CD14-positive monocyte (primary cell): Measurements from ENCODE around the gene BARHL1. TPM values are rescaled to one million over a fixed set of nuclear protein-coding genes. Genes with fewer than 3 reads are reported as not detected.

Experiments used
- DNase-seq, 3 donors: peaks; one replicate each; pipeline ENCODE4 v3.0.0-alpha.2; 2011 to 2022
- H2AFZ ChIP-seq: 2 replicates; pipeline ENCODE4 v1.6.0; 2012; ENCODE audit warnings: mild to moderate bottlenecking, low read depth, low read length, inconsistent platforms; ENCODE audit not compliant: insufficient read depth, poor library complexity, severe bottlenecking
- H3K27ac ChIP-seq, 2 donors: 1 replicate in 1 of 2; 2 replicates in 1 of 2; pipeline ENCODE4 v1.5.1; 2012 to 2013; ENCODE audit warnings: low read length in 2 of 2, control low read depth in 1 of 2, inconsistent platforms in 1 of 2, low read depth in 1 of 2, mild to moderate bottlenecking in 1 of 2
- H3K27me3 ChIP-seq, 2 donors: one replicate each; pipeline versions ENCODE4 v1.6.0 to v1.6.1; 2011 to 2013; ENCODE audit warnings: low read length in 2 of 2; ENCODE audit not compliant: control insufficient read depth in 2 of 2, insufficient read depth in 2 of 2
- H3K36me3 ChIP-seq, 2 donors: replicated peaks in 1 of 2; 1 replicate in 1 of 2; 2 replicates in 1 of 2; pipeline versions ENCODE4 v1.5.1 to v1.6.1; 2012 to 2013; ENCODE audit warnings: low read length in 2 of 2, control low read depth in 1 of 2, inconsistent platforms in 1 of 2, mild to moderate bottlenecking in 1 of 2; ENCODE audit not compliant: insufficient read depth in 2 of 2, control insufficient read depth in 1 of 2
- H3K4me1 ChIP-seq, 2 donors: 1 replicate in 1 of 2; 2 replicates in 1 of 2; pipeline versions ENCODE4 v1.5.1 to v1.6.1; 2012 to 2013; ENCODE audit warnings: low read length in 2 of 2, control low read depth in 1 of 2, inconsistent platforms in 1 of 2, mild to moderate bottlenecking in 1 of 2, moderate library complexity in 1 of 2; ENCODE audit not compliant: insufficient read depth in 2 of 2, control insufficient read depth in 1 of 2
- H3K4me2 ChIP-seq: replicated peaks from 2 replicates; pipeline ENCODE3; 2012; ENCODE audit warnings: low read length, moderate library complexity, mild to moderate bottlenecking; ENCODE audit not compliant: poor library complexity, severe bottlenecking; ENCODE audit errors: extremely low read depth
- H3K4me3 ChIP-seq, 3 experiments: fragments of 200-600 bp in 1 of 3; sonication (generic) in 1 of 3; replicated peaks in 1 of 3; 1 replicate in 2 of 3; 2 replicates in 1 of 3; pipeline ENCODE4 v1.5.1; 2011 to 2013; ENCODE audit warnings: low read length in 3 of 3, mild to moderate bottlenecking in 3 of 3, control low read depth in 2 of 3, low read depth in 2 of 3, inconsistent platforms in 1 of 3, moderate library complexity in 1 of 3
- H3K79me2 ChIP-seq: 2 replicates; pipeline ENCODE4 v1.6.0; 2012; ENCODE audit warnings: mild to moderate bottlenecking, control low read depth, inconsistent platforms, low read length, moderate library complexity; ENCODE audit not compliant: insufficient read depth
- H3K9ac ChIP-seq: 2 replicates; pipeline ENCODE4 v1.6.0; 2017; ENCODE audit warnings: low read length, mild to moderate bottlenecking; ENCODE audit not compliant: insufficient read depth, poor library complexity, severe bottlenecking
- H3K9me3 ChIP-seq, 2 donors: replicated peaks in 1 of 2; 1 replicate in 1 of 2; 2 replicates in 1 of 2; pipeline versions ENCODE4 v1.5.1 to v1.6.1; 2012 to 2013; ENCODE audit warnings: low read length in 2 of 2, control low read depth in 1 of 2; ENCODE audit not compliant: control insufficient read depth in 1 of 2, insufficient read depth in 1 of 2
- H4K20me1 ChIP-seq: 2 replicates; pipeline ENCODE4 v1.6.0; 2012; ENCODE audit warnings: mild to moderate bottlenecking, low read length, control low read depth, moderate library complexity; ENCODE audit not compliant: insufficient read depth
- H3K27ac Mint-ChIP-seq, 7 donors: one replicate each; pipeline ENCODE4 v1.8.0; 2020; ENCODE audit warnings: mild to moderate bottlenecking in 7 of 7, mixed read lengths in 7 of 7, moderate library complexity in 6 of 7, inconsistent platforms in 2 of 7
- H3K27me3 Mint-ChIP-seq, 3 donors: one replicate each; pipeline ENCODE4 v1.8.0; 2021 to 2022; ENCODE audit warnings: low read depth in 3 of 3, mild to moderate bottlenecking in 3 of 3, mixed read lengths in 3 of 3, moderate library complexity in 3 of 3, inconsistent platforms in 1 of 3
- H3K36me3 Mint-ChIP-seq, 2 donors: one replicate each; pipeline ENCODE4 v1.8.0; 2020; ENCODE audit warnings: mixed read lengths in 2 of 2, inconsistent platforms in 1 of 2, mild to moderate bottlenecking in 1 of 2
- H3K4me1 Mint-ChIP-seq: one replicate; pipeline ENCODE4 v1.8.0; 2020; ENCODE audit warnings: mild to moderate bottlenecking, mixed read lengths
- H3K4me3 Mint-ChIP-seq, 2 donors: one replicate each; pipeline ENCODE4 v1.8.0; 2020; ENCODE audit warnings: mild to moderate bottlenecking in 2 of 2, mixed read lengths in 2 of 2, moderate library complexity in 1 of 2
- H3K9me3 Mint-ChIP-seq, 7 donors: one replicate each; pipeline ENCODE4 v1.8.0; 2020 to 2022; ENCODE audit warnings: mixed read lengths in 7 of 7, mild to moderate bottlenecking in 6 of 7, moderate library complexity in 6 of 7, inconsistent platforms in 2 of 7
- WGBS: methylation state at CpG from one replicate; pipeline ENCODE4 v1.1.5; 2013; ENCODE audit warnings: missing lambda C conversion rate; ENCODE audit not compliant: insufficient coverage; 5-methylcytosine and 5-hydroxymethylcytosine counted together
- intact Hi-C, 2 donors: fragments of 100-400 bp; cut with micrococcal nuclease; formaldehyde crosslinking; loops; one replicate each; pipeline versions ENCODE4 v1.15.0 to v1.15.1; 2023
- polyA plus RNA-seq, 3 donors: library from polyadenylated mRNA; depleted of rRNA in 1 of 3; unstranded in 2 of 3; stranded (reverse) in 1 of 3; fragments of 300-500 nt in 2 of 3; fragments of >200 nt in 1 of 3; fragmentation: Illumina TruSeq in 2 of 3; gene quantifications; 1 replicate in 2 of 3; 2 replicates in 1 of 3; pipeline ENCODE4 v1.2.3, GENCODE V29; 2012 to 2021
- TF ChIP-seq, protein P1 (sequence below): fragments of 200-600 bp; IDR thresholded peaks from one replicate; pipeline ENCODE4 v1.8.0; 2022; ENCODE audit warnings: antibody characterized with exemption, mild to moderate bottlenecking

Gene BARHL1
- polyA plus RNA-seq, 3 donors, result not detected

DNA sequence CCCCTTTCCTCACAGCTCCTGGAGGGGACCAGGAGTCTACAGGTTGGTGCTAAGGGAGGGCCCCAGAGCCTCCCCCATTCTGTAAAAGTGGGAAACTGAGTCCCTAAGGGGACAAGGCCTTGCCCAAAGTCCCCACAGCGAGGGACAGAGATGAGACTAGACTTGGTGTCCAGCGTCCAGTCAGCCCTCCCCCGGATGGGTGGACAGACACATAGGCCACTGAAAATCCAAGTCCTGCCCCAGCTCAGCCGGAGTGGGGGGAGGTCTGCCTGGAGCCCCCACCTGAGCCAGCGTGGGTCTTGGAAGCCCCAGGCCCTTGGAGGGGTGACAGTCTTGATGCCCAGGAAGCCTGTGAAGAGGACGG lies 5.2 kb downstream of the BARHL1 start:
- intact Hi-C loops, result no loop called here
- H3K9me3 ChIP-seq, result peaks cover 0 to 38% of the 10 kb centered on the region in 2 donors

DNA sequence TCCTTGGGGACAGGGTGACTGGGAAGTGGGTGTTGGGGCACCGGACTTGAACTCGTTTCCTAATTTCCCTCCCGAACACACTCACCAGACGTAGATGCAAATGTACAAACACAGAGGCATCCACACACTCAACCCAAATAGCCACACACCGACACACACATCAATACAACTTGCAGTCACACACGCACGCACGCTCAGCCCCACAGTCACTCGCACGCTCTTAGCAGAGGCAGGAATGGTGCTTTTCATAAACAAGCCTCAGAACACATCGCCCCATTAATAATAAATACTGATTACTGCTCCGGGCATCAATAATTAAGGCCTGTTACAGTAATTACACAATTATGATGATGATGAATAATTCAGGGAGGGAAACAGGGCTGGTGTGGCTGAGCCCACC lies 5.7 kb downstream of the BARHL1 start:
- H3K4me3 Mint-ChIP-seq, result peak overlapping the region in 1 of 2 donors; percentile 67
- H3K27me3 ChIP-seq, result peaks cover 78 to 90% of the 10 kb centered on the region in 2 donors
- TF ChIP-seq, protein P1, sequence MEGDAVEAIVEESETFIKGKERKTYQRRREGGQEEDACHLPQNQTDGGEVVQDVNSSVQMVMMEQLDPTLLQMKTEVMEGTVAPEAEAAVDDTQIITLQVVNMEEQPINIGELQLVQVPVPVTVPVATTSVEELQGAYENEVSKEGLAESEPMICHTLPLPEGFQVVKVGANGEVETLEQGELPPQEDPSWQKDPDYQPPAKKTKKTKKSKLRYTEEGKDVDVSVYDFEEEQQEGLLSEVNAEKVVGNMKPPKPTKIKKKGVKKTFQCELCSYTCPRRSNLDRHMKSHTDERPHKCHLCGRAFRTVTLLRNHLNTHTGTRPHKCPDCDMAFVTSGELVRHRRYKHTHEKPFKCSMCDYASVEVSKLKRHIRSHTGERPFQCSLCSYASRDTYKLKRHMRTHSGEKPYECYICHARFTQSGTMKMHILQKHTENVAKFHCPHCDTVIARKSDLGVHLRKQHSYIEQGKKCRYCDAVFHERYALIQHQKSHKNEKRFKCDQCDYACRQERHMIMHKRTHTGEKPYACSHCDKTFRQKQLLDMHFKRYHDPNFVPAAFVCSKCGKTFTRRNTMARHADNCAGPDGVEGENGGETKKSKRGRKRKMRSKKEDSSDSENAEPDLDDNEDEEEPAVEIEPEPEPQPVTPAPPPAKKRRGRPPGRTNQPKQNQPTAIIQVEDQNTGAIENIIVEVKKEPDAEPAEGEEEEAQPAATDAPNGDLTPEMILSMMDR, result no peak
- H3K9me3 Mint-ChIP-seq, result peaks cover 0 to 34% (median 6%) of the 10 kb centered on the region in 7 donors
- intact Hi-C loops, result no loop called here
- H3K79me2 ChIP-seq, result no peaks in the 10 kb centered on the region
- no peaks in the 10 kb centered on the region for H3K36me3 ChIP-seq
- no peaks in the 10 kb centered on the region for H3K4me1 ChIP-seq
- no peak overlapping the region for H3K27ac ChIP-seq
- peaks cover 3 to 11% of the 10 kb centered on the region in 2 donors for H3K36me3 Mint-ChIP-seq
- H3K27me3 Mint-ChIP-seq, result peaks cover 82 to 93% (median 88%) of the 10 kb centered on the region in 3 donors
- H3K9me3 ChIP-seq, result peaks cover 0 to 33% of the 10 kb centered on the region in 2 donors
- H3K9ac ChIP-seq, result no peak overlapping the region
- no peak overlapping the region for H3K4me2 ChIP-seq
- H4K20me1 ChIP-seq, result no peaks in the 10 kb centered on the region
- DNase-seq, result no peak
- no peak overlapping the region for H2AFZ ChIP-seq
- H3K27ac Mint-ChIP-seq, result no peak overlapping the region
- 16% methylated on average over 3 of the region's 12 CpGs for WGBS
- no peak overlapping the region for H3K4me3 ChIP-seq
- H3K4me1 Mint-ChIP-seq, result peaks cover 9% of the 10 kb centered on the region

More for the DNA sequence above, 5.2 kb downstream of the BARHL1 start:
- Histone ChIP-seq H3K9ac (no peak overlapping the region), H3K27me3 (peaks cover 82 to 95% of the 10 kb centered on the region in 2 donors), H3K4me1 (no peaks in the 10 kb centered on the region), H2AFZ (no peak overlapping the region), H3K27ac (no peak overlapping the region), H3K79me2 (no peaks in the 10 kb centered on the region), H3K36me3 (no peaks in the 10 kb centered on the region), H3K4me2 (no peak overlapping the region), H3K4me3 (no peak overlapping the region), H4K20me1 (no peaks in the 10 kb centered on the region)
- Mint-ChIP-seq H3K27ac (no peak overlapping the region), H3K9me3 (peaks cover 0 to 34% (median 6%) of the 10 kb centered on the region in 7 donors), H3K4me3 (peak overlapping the region in 1 of 2 donors; percentile 46), H3K27me3 (peaks cover 87 to 98% (median 93%) of the 10 kb centered on the region in 3 donors), H3K36me3 (peaks cover 3 to 9% of the 10 kb centered on the region in 2 donors), H3K4me1 (peaks cover 9% of the 10 kb centered on the region)
- 14% methylated on average over 6 of the region's 6 CpGs for WGBS
- no peak for DNase-seq
- TF ChIP-seq, protein P1, result no peak
